Measurements from ENCODE around the gene SRD5A1. TPM values are rescaled to one million over a fixed set of nuclear protein-coding genes. Genes with fewer than 3 reads are reported as not detected.

SRD5A1 gene
- total RNA-seq, 1 donor from 2014 or later: 12.8 TPM

DNA sequence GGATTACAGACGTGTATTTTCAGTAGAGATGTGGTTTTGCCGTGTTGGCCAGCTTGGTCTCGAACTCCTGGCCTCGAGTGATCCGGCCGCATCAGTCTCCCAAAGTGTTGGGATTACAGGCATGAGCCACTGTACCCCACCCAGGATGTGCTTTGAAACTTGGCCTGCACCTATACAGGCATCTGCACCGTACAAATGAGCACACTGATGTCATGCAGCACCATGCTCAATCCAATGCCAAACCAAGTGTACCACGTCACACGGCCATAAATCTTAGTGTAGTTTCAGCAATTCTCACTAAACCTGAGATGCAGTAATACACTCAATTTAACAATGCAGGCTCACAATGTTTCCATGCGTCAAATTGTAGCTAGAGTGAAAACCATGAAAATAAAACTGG is 6.7 kb upstream of the SRD5A1 start:
- Mint-ChIP-seq H3K4me3 (no peak overlapping the region), H3K27ac (no peak overlapping the region), H3K27me3 (ENCODE audit: low read depth) (no peaks in the 10 kb centered on the region), H3K36me3 (peaks cover 47% of the 10 kb centered on the region), H3K9me3 (no peaks in the 10 kb centered on the region), H3K4me1 (peaks cover 5% of the 10 kb centered on the region)
- DNase-seq (ENCODE audit: low spot score in 2 of 2, unreplicated experiment in 2 of 2): no peak
- TF ChIP-seq, protein P1, sequence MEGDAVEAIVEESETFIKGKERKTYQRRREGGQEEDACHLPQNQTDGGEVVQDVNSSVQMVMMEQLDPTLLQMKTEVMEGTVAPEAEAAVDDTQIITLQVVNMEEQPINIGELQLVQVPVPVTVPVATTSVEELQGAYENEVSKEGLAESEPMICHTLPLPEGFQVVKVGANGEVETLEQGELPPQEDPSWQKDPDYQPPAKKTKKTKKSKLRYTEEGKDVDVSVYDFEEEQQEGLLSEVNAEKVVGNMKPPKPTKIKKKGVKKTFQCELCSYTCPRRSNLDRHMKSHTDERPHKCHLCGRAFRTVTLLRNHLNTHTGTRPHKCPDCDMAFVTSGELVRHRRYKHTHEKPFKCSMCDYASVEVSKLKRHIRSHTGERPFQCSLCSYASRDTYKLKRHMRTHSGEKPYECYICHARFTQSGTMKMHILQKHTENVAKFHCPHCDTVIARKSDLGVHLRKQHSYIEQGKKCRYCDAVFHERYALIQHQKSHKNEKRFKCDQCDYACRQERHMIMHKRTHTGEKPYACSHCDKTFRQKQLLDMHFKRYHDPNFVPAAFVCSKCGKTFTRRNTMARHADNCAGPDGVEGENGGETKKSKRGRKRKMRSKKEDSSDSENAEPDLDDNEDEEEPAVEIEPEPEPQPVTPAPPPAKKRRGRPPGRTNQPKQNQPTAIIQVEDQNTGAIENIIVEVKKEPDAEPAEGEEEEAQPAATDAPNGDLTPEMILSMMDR (IDR thresholded peaks at IDR 0.05; ENCODE audit: unreplicated experiment): no peak

DNA sequence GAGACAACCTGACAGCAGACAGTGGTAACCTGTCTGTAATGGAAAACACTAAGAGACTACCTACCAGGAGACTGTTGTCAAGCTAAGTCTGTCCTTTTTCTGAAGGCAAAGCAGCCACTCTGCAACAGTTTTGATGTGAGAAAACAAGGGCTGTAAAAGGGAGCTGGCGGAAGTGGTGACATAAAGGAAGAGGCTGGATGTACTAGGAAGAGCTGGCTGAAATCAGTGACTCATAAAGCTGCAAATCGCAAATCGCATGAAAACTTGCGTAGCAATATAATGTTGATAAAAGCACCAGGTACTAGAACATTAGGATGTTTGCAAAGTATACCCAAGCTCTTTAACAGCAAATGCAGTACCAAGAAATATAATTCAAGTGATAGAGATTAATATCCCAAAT is 1.8 kb upstream of the SRD5A1 start:
- Mint-ChIP-seq H3K27me3 (ENCODE audit: low read depth) (no peaks in the 10 kb centered on the region), H3K4me1 (peaks cover 13% of the 10 kb centered on the region), H3K4me3 (peak overlapping the region; percentile 98), H3K9me3 (no peaks in the 10 kb centered on the region), H3K36me3 (peaks cover 14% of the 10 kb centered on the region), H3K27ac (no peak overlapping the region)
- TF ChIP-seq, protein P1 (IDR thresholded peaks at IDR 0.05; ENCODE audit: unreplicated experiment): no peak
- no peak for DNase-seq (ENCODE audit: low spot score in 2 of 2, unreplicated experiment in 2 of 2)

DNA sequence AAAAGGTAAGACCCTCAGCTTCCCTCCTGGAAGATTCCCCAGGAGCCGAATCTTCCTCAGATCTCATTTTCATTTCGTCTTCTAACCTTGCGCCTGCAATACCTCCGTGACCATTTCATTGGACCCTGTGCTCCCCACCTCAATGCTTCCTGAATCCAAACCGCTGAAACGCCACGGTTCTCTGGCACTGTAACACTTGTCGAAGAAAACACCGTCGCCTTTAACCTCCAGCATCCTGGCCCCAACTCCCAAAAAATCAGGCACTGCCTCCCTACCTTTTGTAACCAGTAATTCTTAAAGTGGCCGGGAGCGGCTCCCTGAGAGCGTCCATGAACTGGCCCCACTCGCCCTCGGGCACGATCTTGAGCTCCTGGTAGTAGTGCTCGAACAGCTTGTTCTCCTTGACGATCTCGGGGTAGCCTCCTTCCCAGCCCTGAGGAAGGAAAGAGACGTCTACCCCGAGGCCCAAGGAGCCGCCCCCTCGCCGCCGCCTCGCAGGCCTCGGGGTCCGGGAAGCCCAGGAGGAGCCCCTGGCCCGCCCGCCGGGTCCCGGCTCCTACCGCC is 834 bp upstream of the SRD5A1 start:
- Mint-ChIP-seq H3K27me3 (ENCODE audit: low read depth) (no peaks in the 10 kb centered on the region), H3K36me3 (peaks cover 12% of the 10 kb centered on the region), H3K4me1 (peaks cover 13% of the 10 kb centered on the region), H3K27ac (peak overlapping the region; percentile 99), H3K4me3 (peak overlapping the region; percentile 98), H3K9me3 (no peaks in the 10 kb centered on the region)
- TF ChIP-seq, protein P1 (IDR thresholded peaks at IDR 0.05; ENCODE audit: unreplicated experiment): no peak
- no peak for DNase-seq (ENCODE audit: low spot score in 2 of 2, unreplicated experiment in 2 of 2)

DNA sequence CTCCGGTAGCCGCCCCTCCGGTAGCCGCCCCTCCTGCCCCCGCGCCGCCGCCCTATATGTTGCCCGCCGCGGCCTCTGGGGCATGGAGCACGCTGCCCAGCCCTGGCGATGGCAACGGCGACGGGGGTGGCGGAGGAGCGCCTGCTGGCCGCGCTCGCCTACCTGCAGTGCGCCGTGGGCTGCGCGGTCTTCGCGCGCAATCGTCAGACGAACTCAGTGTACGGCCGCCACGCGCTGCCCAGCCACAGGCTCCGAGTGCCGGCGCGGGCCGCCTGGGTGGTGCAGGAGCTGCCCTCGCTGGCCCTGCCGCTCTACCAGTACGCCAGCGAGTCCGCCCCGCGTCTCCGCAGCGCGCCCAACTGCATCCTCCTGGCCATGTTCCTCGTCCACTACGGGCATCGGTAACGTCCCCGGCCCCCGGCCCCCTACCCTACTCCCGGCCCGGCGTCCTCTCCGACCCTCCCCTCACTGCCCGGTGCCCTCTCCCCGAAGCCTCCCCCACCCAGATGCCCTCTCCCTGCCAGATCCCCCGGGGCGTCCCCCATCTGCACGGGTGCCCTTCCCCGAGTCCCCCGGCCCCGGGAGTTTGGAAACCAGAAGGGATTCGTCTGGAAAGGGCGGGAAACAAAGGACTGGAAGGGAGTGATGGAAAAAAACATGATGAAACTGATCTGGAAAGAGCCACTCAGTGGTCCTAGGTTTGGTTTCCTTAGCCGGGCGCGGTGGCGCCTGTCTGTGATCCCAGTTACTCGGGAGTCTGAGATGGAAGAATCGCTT is 417 bp downstream of the SRD5A1 start:
- Mint-ChIP-seq H3K27ac (peak overlapping the region; percentile 77), H3K9me3 (no peaks in the 10 kb centered on the region), H3K4me1 (peaks cover 13% of the 10 kb centered on the region), H3K36me3 (peaks cover 12% of the 10 kb centered on the region), H3K27me3 (ENCODE audit: low read depth) (no peaks in the 10 kb centered on the region), H3K4me3 (peak overlapping the region; percentile 98)
- no peak for DNase-seq (ENCODE audit: low spot score in 2 of 2, unreplicated experiment in 2 of 2)
- TF ChIP-seq, protein P1 (IDR thresholded peaks at IDR 0.05; ENCODE audit: unreplicated experiment): no peak

DNA sequence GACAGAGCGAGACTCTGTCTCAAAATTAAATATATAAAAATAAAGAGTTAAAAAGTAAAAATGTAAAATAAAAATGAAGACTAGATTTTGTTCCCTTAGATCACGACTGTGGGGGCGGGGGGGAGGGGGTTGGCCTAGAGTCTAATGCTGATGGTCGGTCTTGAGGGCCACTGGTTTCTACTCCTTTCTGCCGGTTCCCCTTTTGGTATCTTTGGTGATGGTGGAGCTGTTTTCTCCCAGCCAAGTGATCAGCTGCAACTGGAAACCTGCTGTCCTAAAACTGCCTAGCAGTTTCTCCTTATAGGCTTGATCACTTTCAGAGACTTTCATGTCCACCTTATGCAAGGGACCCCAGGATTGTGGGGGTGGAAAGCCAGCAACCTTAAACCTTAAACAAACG is 1.1 kb downstream of the SRD5A1 start:
- H3K27ac Mint-ChIP-seq: no peak overlapping the region
- DNase-seq (ENCODE audit: low spot score in 2 of 2, unreplicated experiment in 2 of 2): no peak
- H3K4me1 Mint-ChIP-seq: peaks cover 13% of the 10 kb centered on the region
- H3K9me3 Mint-ChIP-seq: no peaks in the 10 kb centered on the region
- peak overlapping the region; percentile 98 for H3K4me3 Mint-ChIP-seq
- TF ChIP-seq, protein P1 (IDR thresholded peaks at IDR 0.05; ENCODE audit: unreplicated experiment): no peak
- H3K36me3 Mint-ChIP-seq: peaks cover 12% of the 10 kb centered on the region
- H3K27me3 Mint-ChIP-seq (ENCODE audit: low read depth): no peaks in the 10 kb centered on the region
